Endometrial microvascular endothelial cells (primary cell): ENCODE measurements around the gene TFF2. TPM values are rescaled to one million over a fixed set of nuclear protein-coding genes. Genes with fewer than 3 reads are reported as not detected.

Source experiments
- in situ Hi-C: cut with HindIII; loops from 2 replicates; pipeline ENCODE4 v1.10.0; 2017; ENCODE audit warnings: low sequenced_read_pairs, low pct_unique_long_range_greater_than_20kb; ENCODE audit errors: inconsistent ontology term
- total RNA-seq: library from RNA; depleted of rRNA; stranded (reverse); fragments of >200 nt; gene quantifications from one replicate; pipeline ENCODE4 v1.2.3, GENCODE V29; 2015; ENCODE audit errors: inconsistent ontology term

Gene TFF2
- total RNA-seq, 1 donor from 2014 or later = not detected

- in situ Hi-C loops = no loop called here
Measured at GRCh38 chr21:42314616-42315295, 36.0 kb downstream of the TFF2 start.

- in situ Hi-C loops = no loop called here
Measured at GRCh38 chr21:42313501-42313969, 37.3 kb downstream of the TFF2 start.

GRCh38 chr21:42312626-42313104 is 38.1 kb downstream of the TFF2 start:
- in situ Hi-C loops = no loop called here

GRCh38 chr21:42311816-42312625 is 38.8 kb downstream of the TFF2 start:
- in situ Hi-C loops = no loop called here

- in situ Hi-C loops = no loop called here
Measured at GRCh38 chr21:42311160-42311559, 39.6 kb downstream of the TFF2 start.

- in situ Hi-C loops = no loop called here
Measured at GRCh38 chr21:42310411-42311001, 40.3 kb downstream of the TFF2 start.

GRCh38 chr21:42309753-42310213 is 41.0 kb downstream of the TFF2 start:
- in situ Hi-C loops = no loop called here

- in situ Hi-C loops = no loop called here
Measured at GRCh38 chr21:42308914-42309752, 41.7 kb downstream of the TFF2 start.

GRCh38 chr21:42308161-42308913 is 42.5 kb downstream of the TFF2 start:
- in situ Hi-C loops = no loop called here

GRCh38 chr21:42307106-42307505 is 43.7 kb downstream of the TFF2 start:
- in situ Hi-C loops = no loop called here

- in situ Hi-C loops = no loop called here
Measured at GRCh38 chr21:42306366-42307035, 44.3 kb downstream of the TFF2 start.

GRCh38 chr21:42305707-42306147 is 45.1 kb downstream of the TFF2 start:
- in situ Hi-C loops = no loop called here

- in situ Hi-C loops = no loop called here
Measured at GRCh38 chr21:42304556-42305454, 46.0 kb downstream of the TFF2 start.

- in situ Hi-C loops = no loop called here
Measured at GRCh38 chr21:42303443-42303842, 47.4 kb downstream of the TFF2 start.

- in situ Hi-C loops = no loop called here
Measured at GRCh38 chr21:42302794-42303193, 48.0 kb downstream of the TFF2 start.

- in situ Hi-C loops = no loop called here
Measured at GRCh38 chr21:42302076-42302650, 48.6 kb downstream of the TFF2 start.
